HepG2 (cell line): ENCODE measurements around the gene FBXW12. TPM values are rescaled to one million over a fixed set of nuclear protein-coding genes. Genes with fewer than 3 reads are reported as not detected.

Experiments used
- ARID2 ChIP-seq: sonication (generic); formaldehyde crosslinking; IDR thresholded peaks from 2 replicates; pipeline ENCODE4 v1.8.1; 2022; ENCODE audit warnings: mild to moderate bottlenecking, missing genetic modification reagents, borderline replicate concordance
- ELK4 ChIP-seq: sonication (generic); formaldehyde crosslinking; IDR thresholded peaks from 2 replicates; pipeline ENCODE4 v1.9.0; 2021; ENCODE audit warnings: missing genetic modification reagents, borderline replicate concordance
- NBN ChIP-seq: fragments of 450-650 bp; conservative IDR thresholded peaks from 2 replicates; pipeline ENCODE4 v1.6.1; 2017
- NCOA2 ChIP-seq: sonication (generic); formaldehyde crosslinking; IDR thresholded peaks from 2 replicates; pipeline ENCODE4 v1.8.0; 2022; ENCODE audit warnings: inconsistent platforms
- PATZ1 ChIP-seq: sonication (generic); formaldehyde crosslinking; IDR thresholded peaks from 2 replicates; pipeline ENCODE4 v1.4.0; 2020; ENCODE audit warnings: missing genetic modification reagents
- PAXIP1 ChIP-seq: sonication (generic); formaldehyde crosslinking; conservative IDR thresholded peaks from 2 replicates; pipeline ENCODE4 v1.4.0; 2020; ENCODE audit warnings: mild to moderate bottlenecking, missing genetic modification reagents, moderate library complexity
- PHF8 ChIP-seq: sonication (generic); formaldehyde crosslinking; IDR thresholded peaks from 2 replicates; pipeline ENCODE4 v1.5.0; 2020; ENCODE audit warnings: missing genetic modification reagents
- SRSF1 ChIP-seq: fragments of 200-400 bp; formaldehyde crosslinking; optimal IDR thresholded peaks from 2 replicates; pipeline ENCODE3; 2017; ENCODE audit warnings: mild to moderate bottlenecking, low read depth, low read length, moderate library complexity
- TFE3 ChIP-seq: IDR thresholded peaks from 2 replicates; pipeline ENCODE4 v1.6.1; 2016
- ZNF280B ChIP-seq: sonication (generic); formaldehyde crosslinking; IDR thresholded peaks from 2 replicates; pipeline ENCODE4 v1.5.0; 2020; ENCODE audit warnings: missing genetic modification reagents, mild to moderate bottlenecking, borderline replicate concordance
- ZNF33A ChIP-seq: sonication (generic); formaldehyde crosslinking; IDR thresholded peaks from 2 replicates; pipeline ENCODE4 v1.5.1; 2020; ENCODE audit warnings: missing genetic modification reagents, mild to moderate bottlenecking, moderate library complexity, borderline replicate concordance
- ZNF446 ChIP-seq: sonication (generic); formaldehyde crosslinking; IDR thresholded peaks from 2 replicates; pipeline ENCODE4 v1.5.0; 2020; ENCODE audit warnings: mild to moderate bottlenecking, missing genetic modification reagents
- ZNF605 ChIP-seq: sonication (generic); formaldehyde crosslinking; IDR thresholded peaks from 2 replicates; pipeline ENCODE4 v1.8.0; 2022; ENCODE audit warnings: mild to moderate bottlenecking, missing genetic modification reagents
- ZNF687 ChIP-seq: sonication (generic); formaldehyde crosslinking; IDR thresholded peaks from 2 replicates; pipeline ENCODE4 v1.5.1; 2020; ENCODE audit warnings: mild to moderate bottlenecking, missing genetic modification reagents, moderate library complexity
- polyA plus RNA-seq, 8 experiments: library from polyadenylated mRNA; depleted of rRNA in 3 of 8; stranded (reverse) in 7 of 8; unstranded in 1 of 8; fragments of >200 nt; fragmentation: Illumina TruSeq in 4 of 8; extraction: Trizol in 4 of 8; gene quantifications; 2 replicates each; pipeline versions ENCODE4 v1.2.1 to v1.2.3, GENCODE V29; 2011 to 2016; ENCODE audit warnings: low read depth in 4 of 8, missing spikeins in 1 of 8, mixed read lengths in 1 of 8; ENCODE audit not compliant: insufficient read depth in 1 of 8
- total RNA-seq, 5 experiments: library from RNA; depleted of rRNA; stranded (reverse); fragments of >200 nt; fragmentation: Illumina TruSeq; extraction: Trizol; gene quantifications; 2 replicates each; pipeline ENCODE4 v1.2.3, GENCODE V29; 2016; ENCODE audit warnings: low read depth in 1 of 5

FBXW12 gene
- total and polyA plus RNA-seq, 2 of the 13 experiments (the other 11 are each of a cell fraction or from before 2014, with no cell fraction given) = not detected

- peak; percentile 39 for TF ChIP-seq ZNF687 (CRISPR knock-in tag)
- TF ChIP-seq PATZ1 = peak; percentile 58
- TF ChIP-seq NBN = no peak
- no peak for TF ChIP-seq ZNF33A (CRISPR knock-in tag)
- no peak for TF ChIP-seq ELK4
- 0 out of 2 replicates have a peak, but pooled peaks have one; percentile 12 for TF ChIP-seq ZNF446 (CRISPR knock-in tag)
- TF ChIP-seq SRSF1 = no peak
- TF ChIP-seq PAXIP1 = no peak
- no peak for TF ChIP-seq ZNF280B
- no peak for TF ChIP-seq ARID2 (CRISPR knock-in tag)
- 0 out of 2 replicates have a peak, but pooled peaks have one; percentile 8 for TF ChIP-seq PHF8 (CRISPR knock-in tag)
- peak; percentile 31; the same call in 1 of the 2 replicates for TF ChIP-seq NCOA2
- TF ChIP-seq TFE3 (CRISPR knock-in tag) = peak; percentile 79; the same call in 1 of the 2 replicates
- TF ChIP-seq ZNF605 (CRISPR knock-in tag) = peak; percentile 22; the same call in 1 of the 2 replicates
These were observed 61.6 kb downstream of the FBXW12 start (continued) for GRCh38 chr3:48433472-48434118.
